ENCODE data around the gene PPM1E.
"Not testable (repeated sequence)": the region's sequence is repeated elsewhere in the genome, so short reads cannot be mapped to it uniquely, and the experiment has no call there.

The PPM1E gene

DNA sequence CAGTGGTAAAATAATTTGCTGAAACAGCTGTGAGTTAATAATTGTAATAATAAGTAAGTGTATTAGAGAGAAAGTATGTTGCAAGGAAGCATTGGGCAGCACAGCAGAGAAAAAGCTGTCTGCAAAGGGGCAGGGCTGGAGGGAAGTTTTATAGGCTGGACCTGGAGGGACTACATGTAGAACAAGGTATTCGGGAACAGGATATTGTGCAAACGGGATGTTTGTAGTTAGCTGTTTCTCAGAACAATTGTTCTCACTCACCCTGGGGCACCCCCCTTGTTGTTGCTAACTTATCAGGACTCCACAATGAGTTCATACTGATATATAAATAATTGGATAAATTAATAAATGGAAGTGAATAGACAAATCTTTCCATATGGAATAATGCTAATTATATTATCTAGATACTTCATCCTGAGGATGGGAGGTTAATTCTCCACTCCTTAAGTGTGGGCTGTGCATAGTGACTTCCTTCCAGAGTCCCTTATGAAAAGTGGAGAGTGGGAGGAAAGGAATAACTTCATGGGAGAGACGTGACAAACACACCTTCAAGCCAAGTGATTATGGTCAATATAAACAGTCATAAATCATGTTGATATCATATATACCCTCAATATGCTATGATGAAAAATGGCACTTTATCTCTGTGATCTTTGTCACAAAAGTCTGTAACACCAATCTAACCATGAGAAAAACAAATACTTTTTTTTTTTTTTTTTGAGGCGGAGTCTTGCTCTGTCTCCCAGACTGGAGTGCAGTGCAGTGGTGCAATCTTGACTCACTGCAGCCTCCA lies 85.4 kb downstream of the PPM1E start:
- DNase-seq (ENCODE audit: low read depth in 3 of 3): no peak

- not testable (repeated sequence) for DNase-seq (ENCODE audit: low read depth in 3 of 3)
Observed at GRCh38 chr17:58846413-58846812, 90.8 kb downstream of the PPM1E start.

DNA sequence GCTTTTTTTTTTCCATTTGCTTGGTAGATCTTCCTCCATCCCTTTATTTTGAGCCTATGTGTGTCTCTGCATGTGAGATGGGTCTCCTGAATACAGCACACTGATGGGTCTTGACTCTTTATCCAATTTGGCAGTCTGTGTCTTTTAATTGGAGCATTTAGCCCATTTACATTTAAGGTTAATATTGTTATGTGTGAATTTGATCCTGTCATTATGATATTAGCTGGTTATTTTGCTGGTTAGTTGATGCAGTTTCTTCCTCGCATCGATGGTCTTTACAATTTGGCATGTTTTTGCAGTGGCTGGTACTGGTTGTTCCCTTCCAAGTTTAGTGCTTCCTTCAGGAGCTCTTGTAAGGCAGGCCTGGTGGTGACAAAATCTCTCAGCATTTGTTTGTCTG lies 94.5 kb downstream of the PPM1E start:
- not testable (repeated sequence) for DNase-seq (ENCODE audit: low read depth in 3 of 3)

GRCh38 chr17:58865301-58865700 lies 109.6 kb downstream of the PPM1E start:
- DNase-seq (ENCODE audit: low read depth in 3 of 3): no peak

DNA sequence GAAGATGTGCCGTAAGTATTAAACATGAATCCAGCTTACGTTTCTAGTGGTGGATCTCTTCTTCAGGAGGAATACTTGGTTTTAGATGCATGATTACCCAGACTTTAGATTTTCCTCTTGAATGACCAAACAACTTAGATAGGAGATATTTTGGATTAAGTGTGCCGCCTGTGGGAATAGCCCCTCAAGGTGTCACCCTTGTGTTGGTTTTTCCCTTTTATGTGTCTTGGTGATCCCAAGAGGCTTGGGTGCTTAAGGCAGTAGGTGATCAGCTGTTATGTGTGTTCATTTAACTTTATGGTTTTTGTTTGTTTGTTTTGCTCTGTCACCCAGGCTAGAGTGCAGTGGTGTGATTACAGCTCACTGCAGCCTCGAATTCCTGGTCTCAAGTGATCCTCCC lies 115.1 kb downstream of the PPM1E start:
- DNase-seq (ENCODE audit: low read depth in 3 of 3): no peak

GRCh38 chr17:58873926-58874325 lies 118.3 kb downstream of the PPM1E start:
- DNase-seq (ENCODE audit: low read depth in 3 of 3): no peak

DNA sequence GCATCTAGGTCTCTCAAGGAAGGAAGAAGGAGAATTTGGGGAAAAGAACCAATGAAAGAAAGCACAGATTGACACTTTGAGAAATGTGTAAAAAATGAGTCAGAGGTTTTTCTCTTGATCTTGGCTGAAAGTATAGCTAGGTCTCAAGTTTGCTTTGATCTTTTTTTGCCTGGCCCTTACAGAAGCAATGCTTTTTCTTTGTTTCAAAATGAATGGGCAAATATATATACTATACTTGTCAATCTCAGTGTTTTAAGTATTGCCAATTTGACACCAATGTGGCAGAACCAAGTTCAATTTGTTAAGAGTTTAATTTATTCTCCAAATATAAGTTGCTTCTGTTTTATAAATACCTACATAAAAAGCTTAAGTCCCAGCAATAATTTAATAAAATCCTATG lies 119.6 kb downstream of the PPM1E start:
- no peak for DNase-seq (ENCODE audit: low read depth in 3 of 3)

GRCh38 chr17:58884161-58884560 lies 128.5 kb downstream of the PPM1E start:
- no peak for DNase-seq (ENCODE audit: low read depth in 3 of 3)

GRCh38 chr17:58886514-58886913 lies 130.9 kb downstream of the PPM1E start:
- no peak for DNase-seq (ENCODE audit: low read depth in 3 of 3)

DNA sequence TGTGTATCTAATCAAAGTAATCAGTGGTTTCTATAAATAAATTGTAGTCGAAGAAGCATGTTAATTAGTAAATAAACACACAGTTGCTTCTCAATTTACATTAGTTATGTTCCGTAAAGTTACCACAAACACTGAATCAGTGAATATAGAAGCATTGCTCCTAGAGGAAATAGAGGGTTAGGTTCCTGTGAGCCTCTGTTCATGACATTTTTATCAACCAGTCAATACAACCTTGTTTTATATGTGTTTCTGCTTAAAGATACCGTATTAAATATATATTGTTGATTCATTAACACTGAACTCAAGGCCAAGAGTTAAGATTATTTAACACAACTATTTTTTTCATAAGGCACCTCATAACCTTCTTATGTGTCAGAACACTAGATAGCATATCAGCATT lies 134.3 kb downstream of the PPM1E start:
- no peak for DNase-seq (ENCODE audit: low read depth in 3 of 3)

- no peak for DNase-seq (ENCODE audit: low read depth in 3 of 3)
Observed at GRCh38 chr17:58899191-58899590, 143.5 kb downstream of the PPM1E start.

- DNase-seq (ENCODE audit: low read depth in 3 of 3): no peak
Observed at GRCh38 chr17:58902322-58902721, 146.7 kb downstream of the PPM1E start.

DNA sequence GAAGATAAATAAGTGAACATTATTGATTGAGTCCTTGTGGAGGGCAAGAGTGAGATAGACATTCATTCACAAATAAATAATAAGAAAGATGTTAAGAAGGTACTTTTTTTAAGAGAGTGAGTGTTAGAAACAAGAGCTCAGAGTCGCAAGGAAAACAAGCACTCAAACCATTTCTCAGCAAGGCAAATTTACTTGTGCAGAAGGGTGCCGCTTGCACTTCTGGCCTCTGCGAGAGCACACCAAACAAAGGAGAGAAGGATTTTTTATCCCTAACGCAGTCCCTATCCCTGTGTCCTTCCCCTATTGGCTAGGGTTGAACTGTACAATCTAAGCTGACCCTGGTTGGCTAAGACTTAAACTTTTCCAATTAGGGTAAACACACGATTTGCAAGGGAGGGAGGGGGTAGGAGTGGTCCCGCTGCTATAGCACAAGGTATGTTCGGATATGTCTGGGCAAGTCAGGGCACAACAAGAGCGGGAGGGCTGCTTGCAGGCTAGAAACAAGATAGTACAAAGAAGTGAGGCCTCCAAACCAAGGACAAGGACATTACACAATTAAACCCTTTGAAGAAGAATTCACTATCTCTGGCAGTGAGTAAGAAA lies 156.2 kb downstream of the PPM1E start:
- DNase-seq (ENCODE audit: low read depth in 3 of 3): no peak

DNA sequence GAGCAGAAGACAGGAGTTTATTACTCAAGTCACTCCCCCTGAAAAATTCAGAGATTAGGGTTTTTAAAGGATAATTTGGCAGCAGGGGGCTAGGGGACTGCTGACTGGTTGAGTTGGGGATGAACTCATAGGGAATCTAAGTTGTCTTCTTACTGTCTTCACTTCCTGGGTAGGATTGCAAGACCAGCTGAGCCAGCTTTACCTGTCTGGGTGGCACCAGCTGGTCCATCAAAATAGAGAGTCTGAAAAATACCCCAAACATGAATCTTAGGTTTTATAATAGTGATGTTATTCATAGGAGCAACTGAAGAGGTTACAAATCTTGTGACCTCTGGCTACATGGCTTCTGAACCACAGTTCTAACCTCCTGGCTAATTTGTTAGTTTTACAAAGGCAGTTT lies 157.9 kb downstream of the PPM1E start:
- DNase-seq (ENCODE audit: low read depth in 3 of 3): no peak

- DNase-seq (ENCODE audit: low read depth in 3 of 3): no peak
Observed at GRCh38 chr17:58913971-58914769, 158.5 kb downstream of the PPM1E start.

DNA sequence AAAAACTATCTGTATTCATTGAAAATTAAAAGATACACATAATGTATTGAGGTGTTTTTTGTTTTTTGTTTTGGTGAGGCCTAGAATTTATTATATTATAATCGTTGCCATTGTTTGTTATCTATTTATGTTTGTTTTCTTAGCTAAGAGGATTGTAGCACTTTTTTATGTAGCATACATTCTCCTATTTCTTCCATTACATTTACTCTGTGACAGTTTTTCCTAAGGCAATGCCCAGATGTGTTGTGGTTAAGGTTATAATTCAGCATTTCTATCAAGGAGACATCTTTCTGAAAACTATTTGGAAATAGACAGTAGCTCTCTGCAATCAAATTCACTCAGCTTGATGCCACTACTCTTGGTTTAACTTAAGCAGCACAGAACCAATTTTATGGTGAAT lies 161.6 kb downstream of the PPM1E start:
- no peak for DNase-seq (ENCODE audit: low read depth in 3 of 3)

DNA sequence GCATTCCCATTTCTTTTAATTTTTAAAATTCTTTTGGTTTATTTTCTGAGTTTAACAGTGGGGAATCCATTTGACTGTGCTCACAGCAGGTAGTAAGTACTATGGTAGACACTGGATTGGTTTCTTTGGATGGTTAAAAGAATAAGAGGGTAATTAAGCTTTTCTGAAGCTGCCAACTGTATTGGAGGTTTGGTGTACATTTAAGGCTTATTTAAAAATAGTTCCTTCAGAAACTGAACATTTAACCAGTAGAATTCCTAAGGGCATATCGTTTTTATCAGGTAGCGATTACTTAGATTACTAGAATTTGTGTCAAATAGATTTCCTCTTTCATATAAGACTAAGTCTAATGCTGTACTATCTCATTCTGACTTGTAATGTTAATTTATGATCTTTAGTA lies 162.4 kb downstream of the PPM1E start:
- DNase-seq (ENCODE audit: low read depth in 3 of 3): no peak

DNA sequence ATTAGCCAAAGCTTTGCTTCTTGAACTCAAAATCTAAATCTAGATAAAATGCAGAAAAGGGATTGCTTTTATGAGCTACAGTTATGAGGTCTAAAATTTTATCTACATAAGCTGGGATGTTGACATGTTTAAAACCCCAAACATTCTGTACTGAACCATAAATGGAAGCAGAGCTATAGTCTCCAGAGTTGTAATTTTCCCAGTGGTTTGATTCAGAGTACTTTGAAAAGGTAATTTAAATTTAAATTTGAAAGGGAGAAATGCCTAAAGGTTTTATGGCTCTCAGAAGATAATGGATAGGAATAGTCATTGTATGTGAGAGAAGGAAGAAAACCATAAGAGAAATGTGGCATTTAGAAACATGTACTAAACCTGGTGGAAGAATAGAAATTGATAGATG lies 163.2 kb downstream of the PPM1E start:
- DNase-seq (ENCODE audit: low read depth in 3 of 3): no peak

GRCh38 chr17:58920773-58921172 lies 165.1 kb downstream of the PPM1E start:
- DNase-seq (ENCODE audit: low read depth in 3 of 3): no peak

- DNase-seq (ENCODE audit: low read depth in 3 of 3): no peak
Observed at GRCh38 chr17:58932956-58933355, 177.3 kb downstream of the PPM1E start.

GRCh38 chr17:58936295-58936694 lies 180.6 kb downstream of the PPM1E start:
- DNase-seq (ENCODE audit: low read depth in 3 of 3): no peak

DNA sequence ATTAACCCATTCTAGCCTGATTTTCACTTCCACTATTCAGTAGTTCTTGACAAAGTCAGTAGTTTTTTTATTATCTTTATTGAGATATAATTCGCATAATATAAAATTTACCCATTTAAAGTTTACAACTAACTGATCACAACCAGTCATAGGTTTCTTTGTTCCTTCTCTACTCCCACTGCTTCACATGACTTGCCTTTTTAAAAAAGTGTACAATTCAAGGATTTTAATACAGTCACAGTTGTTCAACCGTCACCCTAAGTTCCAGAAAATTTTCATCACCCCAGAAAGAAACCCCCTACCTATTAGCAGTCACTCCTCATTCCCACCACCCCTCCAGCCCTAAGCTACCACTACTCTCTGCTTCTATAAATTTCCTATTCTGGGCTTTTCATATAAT lies 188.5 kb downstream of the PPM1E start:
- DNase-seq (ENCODE audit: low read depth in 3 of 3): no peak

GRCh38 chr17:58947411-58947810 lies 191.8 kb downstream of the PPM1E start:
- no peak for DNase-seq (ENCODE audit: low read depth in 3 of 3)

Data from stimulated activated CD4-positive, alpha-beta T cell treated with anti-CD3 and anti-CD28 coated beads, TNF-alpha, amount 100 ng/mL, for 24 hours (primary cell).